GM23338 (cell line): ENCODE results near the gene NLGN1. TPM values are rescaled to one million over a fixed set of nuclear protein-coding genes. Genes with fewer than 3 reads are reported as not detected.

Source experiments
- ATAC-seq: fragments of 200-7000 bp; cut with Tn5 transposase; 3 replicates; pipeline ENCODE4 v1.9.1; 2020
- DNase-seq: peaks from one replicate; pipeline ENCODE4 v3.0.0-alpha.2; 2015; ENCODE audit warnings: low spot score
- H2AFZ ChIP-seq: fragments of 200-600 bp; sonication (generic); 2 replicates; pipeline ENCODE4 v1.8.0; 2016; ENCODE audit warnings: antibody characterized with exemption, mild to moderate bottlenecking, moderate library complexity
- H3F3A ChIP-seq: fragments of 200-600 bp; sonication (generic); replicated peaks from 2 replicates; pipeline ENCODE4 v1.8.0; 2017; ENCODE audit warnings: antibody characterized with exemption, mixed run types, low read depth
- H3K27ac ChIP-seq: fragments of 200-600 bp; sonication (generic); 2 replicates; pipeline ENCODE4 v1.6.1; 2016; ENCODE audit warnings: low read depth
- H3K27me3 ChIP-seq: fragments of 200-600 bp; sonication (generic); 2 replicates; pipeline ENCODE4 v1.8.0; 2016; ENCODE audit warnings: mild to moderate bottlenecking, mixed run types, moderate library complexity; ENCODE audit not compliant: insufficient read depth
- H3K36me3 ChIP-seq: fragments of 200-600 bp; sonication (generic); 2 replicates; pipeline ENCODE4 v1.8.0; 2016; ENCODE audit warnings: mild to moderate bottlenecking; ENCODE audit not compliant: insufficient read depth
- H3K4me1 ChIP-seq: fragments of 200-600 bp; sonication (generic); 2 replicates; pipeline ENCODE4 v1.8.0; 2016; ENCODE audit warnings: mild to moderate bottlenecking, moderate library complexity; ENCODE audit not compliant: insufficient read depth
- H3K4me2 ChIP-seq: fragments of 200-600 bp; sonication (generic); 2 replicates; pipeline ENCODE4 v1.7.1; 2017; ENCODE audit warnings: mixed run types
- H3K4me3 ChIP-seq: fragments of 200-600 bp; sonication (generic); 2 replicates; pipeline ENCODE4 v1.6.1; 2016; ENCODE audit warnings: mixed run types
- H3K79me2 ChIP-seq: fragments of 200-600 bp; sonication (generic); replicated peaks from 2 replicates; pipeline ENCODE4 v1.8.0; 2017; ENCODE audit warnings: mild to moderate bottlenecking; ENCODE audit not compliant: insufficient read depth
- H3K9me2 ChIP-seq: fragments of 200-600 bp; sonication (generic); 2 replicates; pipeline ENCODE4 v1.8.0; 2017; ENCODE audit not compliant: insufficient read depth
- H4K20me1 ChIP-seq: fragments of 200-600 bp; sonication (generic); replicated peaks from 2 replicates; pipeline ENCODE4 v1.8.0; 2017; ENCODE audit warnings: mild to moderate bottlenecking; ENCODE audit not compliant: insufficient read depth
- H3K27ac Mint-ChIP-seq: 2 replicates; pipeline ENCODE4 v1.8.0; 2020; ENCODE audit warnings: inconsistent platforms, mild to moderate bottlenecking, moderate library complexity, mixed read lengths
- H3K27me3 Mint-ChIP-seq: 3 replicates; pipeline ENCODE4 v1.8.0; 2022; ENCODE audit warnings: low read depth, mild to moderate bottlenecking, moderate library complexity, mixed read lengths, inconsistent platforms; ENCODE audit not compliant: insufficient read depth, poor library complexity
- H3K36me3 Mint-ChIP-seq: 3 replicates; pipeline ENCODE4 v1.8.0; 2021; ENCODE audit warnings: low read depth, mild to moderate bottlenecking, inconsistent platforms, moderate library complexity, mixed read lengths
- H3K4me1 Mint-ChIP-seq: 3 replicates; pipeline ENCODE4 v1.8.0; 2020; ENCODE audit warnings: mild to moderate bottlenecking, inconsistent platforms, mixed read lengths
- H3K4me3 Mint-ChIP-seq: 3 replicates; pipeline ENCODE4 v1.8.0; 2021; ENCODE audit warnings: moderate library complexity, mild to moderate bottlenecking, inconsistent platforms, mixed read lengths
- H3K9me3 Mint-ChIP-seq: 3 replicates; pipeline ENCODE4 v1.8.0; 2020; ENCODE audit warnings: moderate library complexity, mild to moderate bottlenecking, inconsistent platforms, mixed read lengths
- CREB1 ChIP-seq: fragments of 250-450 bp; sonication (Bioruptor Pico); IDR thresholded peaks from 2 replicates; pipeline ENCODE4 v1.5.0; 2020; ENCODE audit warnings: low read depth, mild to moderate bottlenecking, moderate library complexity
- ETS1 ChIP-seq: IDR thresholded peaks from 2 replicates; pipeline ENCODE4 v1.6.1; 2016; ENCODE audit warnings: antibody characterized with exemption
- EZH2 ChIP-seq: fragments of 200-600 bp; sonication (generic); IDR thresholded peaks from one replicate; pipeline ENCODE4 v1.8.0; 2017; ENCODE audit warnings: antibody characterized with exemption, mild to moderate bottlenecking, low read depth; ENCODE audit not compliant: unreplicated experiment
- EZH2phosphoT487 ChIP-seq: fragments of 200-600 bp; sonication (generic); IDR thresholded peaks from one replicate; pipeline ENCODE4 v1.8.1; 2018; ENCODE audit warnings: antibody characterized with exemption; ENCODE audit not compliant: unreplicated experiment
- JUNB ChIP-seq: IDR thresholded peaks from one replicate; pipeline ENCODE4 v1.6.1; 2016; ENCODE audit warnings: antibody characterized with exemption; ENCODE audit not compliant: unreplicated experiment
- NANOG ChIP-seq: IDR thresholded peaks from 2 replicates; pipeline ENCODE4 v1.6.1; 2016; ENCODE audit warnings: antibody characterized with exemption, borderline replicate concordance
- POLR2AphosphoS5 ChIP-seq: IDR thresholded peaks from 2 replicates; pipeline ENCODE4 v1.6.1; 2016; ENCODE audit warnings: antibody characterized with exemption, low read depth
- REST ChIP-seq: IDR thresholded peaks from one replicate; pipeline ENCODE4 v1.6.1; 2018; ENCODE audit warnings: antibody characterized with exemption; ENCODE audit not compliant: unreplicated experiment
- STAT1 ChIP-seq: IDR thresholded peaks from one replicate; pipeline ENCODE4 v1.6.1; 2016; ENCODE audit warnings: antibody characterized with exemption; ENCODE audit not compliant: unreplicated experiment
- ZNF114 ChIP-seq: fragments of 250-450 bp; sonication (Bioruptor Pico); IDR thresholded peaks from 2 replicates; pipeline ENCODE4 v1.5.0; 2020; ENCODE audit warnings: mild to moderate bottlenecking, moderate library complexity
- ZNF331 ChIP-seq: fragments of 250-450 bp; sonication (Bioruptor Pico); IDR thresholded peaks from 2 replicates; pipeline ENCODE4 v1.5.0; 2020; ENCODE audit warnings: low read depth, mild to moderate bottlenecking, moderate library complexity
- polyA plus RNA-seq: library from polyadenylated mRNA; unstranded; fragments of >200 nt; fragmentation: Nextera tagmentation; extraction: Ambion mirVana; gene quantifications from 2 replicates; pipeline ENCODE4 v1.2.1, GENCODE V29; 2016
- total RNA-seq: library from RNA; depleted of rRNA; stranded (reverse); fragments of >200 nt; shearing (Covaris generic); gene quantifications from 2 replicates; pipeline ENCODE4 v1.2.3, GENCODE V29; 2014
- TF ChIP-seq, protein P1 (sequence below), 2 experiments: fragments of 200-600 bp in 1 of 2; sonication (generic) in 1 of 2; conservative IDR thresholded peaks; 2 replicates each; pipeline versions ENCODE4 v1.5.1 to v1.6.1; 2016 to 2017; ENCODE audit warnings: antibody characterized with exemption in 2 of 2, low read depth in 2 of 2, mild to moderate bottlenecking in 2 of 2, moderate library complexity in 1 of 2

Gene NLGN1
- total and polyA plus RNA-seq, 2 experiments from 2014 or later = 6.5 to 18.6 TPM

DNA sequence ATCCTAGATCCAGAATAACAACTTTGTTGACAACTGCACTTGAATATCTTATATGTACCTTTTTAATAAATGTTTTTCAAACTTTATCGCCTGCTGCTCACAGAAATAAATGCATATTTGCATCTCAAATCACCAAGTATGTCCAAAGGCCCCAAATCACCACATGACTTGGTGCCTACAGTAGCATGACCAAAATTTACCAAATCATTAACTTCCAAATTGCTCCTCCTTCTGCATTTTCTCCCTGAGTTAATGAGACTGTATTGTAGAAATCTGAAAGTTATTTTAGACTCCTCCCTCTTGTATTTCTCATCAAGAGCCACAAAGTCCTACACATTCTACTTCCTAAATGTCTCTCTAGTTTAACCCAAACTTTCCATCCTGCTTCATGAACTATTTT lies 826.1 kb downstream of the NLGN1 start (continued):
- TF ChIP-seq CREB1 (CRISPR knock-in tag) = no peak
- TF ChIP-seq JUNB = no peak
- TF ChIP-seq, protein P1, sequence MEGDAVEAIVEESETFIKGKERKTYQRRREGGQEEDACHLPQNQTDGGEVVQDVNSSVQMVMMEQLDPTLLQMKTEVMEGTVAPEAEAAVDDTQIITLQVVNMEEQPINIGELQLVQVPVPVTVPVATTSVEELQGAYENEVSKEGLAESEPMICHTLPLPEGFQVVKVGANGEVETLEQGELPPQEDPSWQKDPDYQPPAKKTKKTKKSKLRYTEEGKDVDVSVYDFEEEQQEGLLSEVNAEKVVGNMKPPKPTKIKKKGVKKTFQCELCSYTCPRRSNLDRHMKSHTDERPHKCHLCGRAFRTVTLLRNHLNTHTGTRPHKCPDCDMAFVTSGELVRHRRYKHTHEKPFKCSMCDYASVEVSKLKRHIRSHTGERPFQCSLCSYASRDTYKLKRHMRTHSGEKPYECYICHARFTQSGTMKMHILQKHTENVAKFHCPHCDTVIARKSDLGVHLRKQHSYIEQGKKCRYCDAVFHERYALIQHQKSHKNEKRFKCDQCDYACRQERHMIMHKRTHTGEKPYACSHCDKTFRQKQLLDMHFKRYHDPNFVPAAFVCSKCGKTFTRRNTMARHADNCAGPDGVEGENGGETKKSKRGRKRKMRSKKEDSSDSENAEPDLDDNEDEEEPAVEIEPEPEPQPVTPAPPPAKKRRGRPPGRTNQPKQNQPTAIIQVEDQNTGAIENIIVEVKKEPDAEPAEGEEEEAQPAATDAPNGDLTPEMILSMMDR (conservative IDR thresholded peaks at IDR 0.05; ENCODE audit: low read depth in 2 of 2) = no peak
- no peak for TF ChIP-seq EZH2phosphoT487
- no peak for TF ChIP-seq EZH2

- H3K9me3 Mint-ChIP-seq = peaks cover 8% of the 10 kb centered on the region
- H3K4me3 Mint-ChIP-seq = no peak overlapping the region
- H3K36me3 Mint-ChIP-seq = peaks cover 17% of the 10 kb centered on the region
- DNase-seq (no peak), ATAC-seq (peak; percentile 10; the same call in 2 of the 3 replicates)
- H3K4me2 ChIP-seq = no peak overlapping the region
- no peaks in the 10 kb centered on the region for H3K9me2 ChIP-seq
- no peaks in the 10 kb centered on the region for H3K36me3 ChIP-seq
- peaks cover 26% of the 10 kb centered on the region for H3K4me1 ChIP-seq
- H3K4me3 ChIP-seq = no peak overlapping the region
- peaks cover 53% of the 10 kb centered on the region for H3K4me1 Mint-ChIP-seq
- peak overlapping the region; percentile 97 for H3K27ac Mint-ChIP-seq
- H3K27me3 Mint-ChIP-seq = peaks cover 14% of the 10 kb centered on the region
- peak overlapping the region; percentile 97 for H3K27ac ChIP-seq
- H2AFZ ChIP-seq = no peak overlapping the region
- H3K79me2 ChIP-seq = no peaks in the 10 kb centered on the region
- no peaks in the 10 kb centered on the region for H4K20me1 ChIP-seq
- H3K27me3 ChIP-seq = no peaks in the 10 kb centered on the region
- TF ChIP-seq, protein P1 (conservative IDR thresholded peaks at IDR 0.05; ENCODE audit: low read depth in 2 of 2) = no peak
- TF ChIP-seq ETS1 = no peak
- TF ChIP-seq JUNB = no peak
- TF ChIP-seq EZH2 = no peak
- no peak for TF ChIP-seq NANOG
- TF ChIP-seq ZNF331 (CRISPR knock-in tag) = no peak
- TF ChIP-seq STAT1 = no peak
- TF ChIP-seq POLR2AphosphoS5 = no peak
- no peak for TF ChIP-seq REST
- no peak for TF ChIP-seq EZH2phosphoT487
- TF ChIP-seq ZNF114 (CRISPR knock-in tag) = no peak
- 0 out of 2 replicates have a peak, but pooled peaks cover 5% of the 10 kb centered on the region for H3F3A ChIP-seq
Measured at GRCh38 chr3:174229916-174230315, 832.4 kb downstream of the NLGN1 start.
